ENCODE data around the gene GRWD1. TPM values are rescaled to one million over a fixed set of nuclear protein-coding genes. Genes with fewer than 3 reads are reported as not detected.

GRWD1 gene
- total RNA-seq, 2 experiments from 2014 or later, result 21.4 to 21.7 TPM

GRCh38 chr19:48465215-48465614 is 19.4 kb downstream of the GRWD1 start:
- no peaks in the 10 kb centered on the region for H3K36me3 ChIP-seq (ENCODE audit: insufficient read depth, low read length)
- no peak overlapping the region for H3K27ac ChIP-seq (ENCODE audit: low read depth in 1 of 2, low read length in 2 of 2)
- peaks cover 13% of the 10 kb centered on the region for H3K4me1 ChIP-seq (ENCODE audit: insufficient read depth, low read length)
- H3K27me3 Mint-ChIP-seq, result no peaks in the 10 kb centered on the region
- H3K4me3 ChIP-seq (ENCODE audit: low read length), result no peak overlapping the region
- peaks cover 13% of the 10 kb centered on the region for H3K4me1 Mint-ChIP-seq (ENCODE audit: low read depth)
- H3K27me3 ChIP-seq (ENCODE audit: control insufficient read depth in 1 of 2, insufficient read depth in 2 of 2, low read length in 2 of 2), result no peaks in the 10 kb centered on the region
- ATAC-seq (ENCODE audit: poor library complexity) (no peak), DNase-seq (no peak)
- POLR2A ChIA-PET, result no interaction called here
- no peaks in the 10 kb centered on the region for H3K9me3 ChIP-seq (ENCODE audit: control insufficient read depth in 1 of 2, insufficient read depth in 1 of 2, low read length in 2 of 2)
- H3K36me3 Mint-ChIP-seq (ENCODE audit: low read depth), result peaks cover 12% of the 10 kb centered on the region
- no peaks in the 10 kb centered on the region for H3K9me3 Mint-ChIP-seq
- H3K27ac Mint-ChIP-seq, result no peak overlapping the region
- TF ChIP-seq, protein P1, sequence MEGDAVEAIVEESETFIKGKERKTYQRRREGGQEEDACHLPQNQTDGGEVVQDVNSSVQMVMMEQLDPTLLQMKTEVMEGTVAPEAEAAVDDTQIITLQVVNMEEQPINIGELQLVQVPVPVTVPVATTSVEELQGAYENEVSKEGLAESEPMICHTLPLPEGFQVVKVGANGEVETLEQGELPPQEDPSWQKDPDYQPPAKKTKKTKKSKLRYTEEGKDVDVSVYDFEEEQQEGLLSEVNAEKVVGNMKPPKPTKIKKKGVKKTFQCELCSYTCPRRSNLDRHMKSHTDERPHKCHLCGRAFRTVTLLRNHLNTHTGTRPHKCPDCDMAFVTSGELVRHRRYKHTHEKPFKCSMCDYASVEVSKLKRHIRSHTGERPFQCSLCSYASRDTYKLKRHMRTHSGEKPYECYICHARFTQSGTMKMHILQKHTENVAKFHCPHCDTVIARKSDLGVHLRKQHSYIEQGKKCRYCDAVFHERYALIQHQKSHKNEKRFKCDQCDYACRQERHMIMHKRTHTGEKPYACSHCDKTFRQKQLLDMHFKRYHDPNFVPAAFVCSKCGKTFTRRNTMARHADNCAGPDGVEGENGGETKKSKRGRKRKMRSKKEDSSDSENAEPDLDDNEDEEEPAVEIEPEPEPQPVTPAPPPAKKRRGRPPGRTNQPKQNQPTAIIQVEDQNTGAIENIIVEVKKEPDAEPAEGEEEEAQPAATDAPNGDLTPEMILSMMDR (IDR thresholded peaks at IDR 0.05), result no peak
- no peak overlapping the region for H3K4me3 Mint-ChIP-seq
- intact Hi-C loops (cut with DNase I, micrococcal nuclease), result loop anchor here in 1 of 2 experiments (5.0 kb wide), 1 partner anchor 133 kb away; no protein-coding TSS in a partner anchor
- CTCF ChIA-PET, result no interaction called here

GRCh38 chr19:48466561-48467325 is 21.0 kb downstream of the GRWD1 start:
- TF ChIP-seq, protein P1 (IDR thresholded peaks at IDR 0.05), result no peak
- peaks cover 14% of the 10 kb centered on the region for H3K36me3 ChIP-seq (ENCODE audit: insufficient read depth, low read length)
- H3K4me1 Mint-ChIP-seq (ENCODE audit: low read depth), result peaks cover 21% of the 10 kb centered on the region
- H3K9me3 Mint-ChIP-seq, result no peaks in the 10 kb centered on the region
- DNase-seq (no peak), ATAC-seq (ENCODE audit: poor library complexity) (no peak)
- H3K36me3 Mint-ChIP-seq (ENCODE audit: low read depth), result peaks cover 21% of the 10 kb centered on the region
- no peaks in the 10 kb centered on the region for H3K27me3 ChIP-seq (ENCODE audit: control insufficient read depth in 1 of 2, insufficient read depth in 2 of 2, low read length in 2 of 2)
- no peak overlapping the region for H3K27ac Mint-ChIP-seq
- ChIA-PET CTCF (no interaction called here), POLR2A (interaction anchor here (0.5 kb wide), 1 partner anchor 21 kb away, joined by 3 read pairs; no protein-coding TSS in a partner anchor)
- intact Hi-C loops (cut with DNase I, micrococcal nuclease), result loop anchor here in 1 of 2 experiments (5.0 kb wide), 1 partner anchor 134 kb away; no protein-coding TSS in a partner anchor
- H3K4me1 ChIP-seq (ENCODE audit: insufficient read depth, low read length), result peaks cover 20% of the 10 kb centered on the region
- H3K27ac ChIP-seq (ENCODE audit: low read depth in 1 of 2, low read length in 2 of 2), result no peak overlapping the region
- no peaks in the 10 kb centered on the region for H3K27me3 Mint-ChIP-seq
- no peaks in the 10 kb centered on the region for H3K9me3 ChIP-seq (ENCODE audit: control insufficient read depth in 1 of 2, insufficient read depth in 1 of 2, low read length in 2 of 2)
- H3K4me3 ChIP-seq (ENCODE audit: low read length), result no peak overlapping the region
- H3K4me3 Mint-ChIP-seq, result no peak overlapping the region

- H3K4me1 ChIP-seq (ENCODE audit: insufficient read depth, low read length), result peaks cover 22% of the 10 kb centered on the region
- CTCF ChIA-PET, result no interaction called here
- Mint-ChIP-seq H3K9me3 (no peaks in the 10 kb centered on the region), H3K27me3 (no peaks in the 10 kb centered on the region), H3K36me3 (ENCODE audit: low read depth) (peaks cover 40% of the 10 kb centered on the region), H3K4me3 (peak overlapping the region; percentile 90), H3K27ac (peak overlapping the region; percentile 82), H3K4me1 (ENCODE audit: low read depth) (peaks cover 21% of the 10 kb centered on the region)
- no peaks in the 10 kb centered on the region for H3K27me3 ChIP-seq (ENCODE audit: control insufficient read depth in 1 of 2, insufficient read depth in 2 of 2, low read length in 2 of 2)
- peak; percentile 89 for ATAC-seq (ENCODE audit: poor library complexity)
- POLR2A ChIA-PET, result no interaction called here
- H3K9me3 ChIP-seq (ENCODE audit: control insufficient read depth in 1 of 2, insufficient read depth in 1 of 2, low read length in 2 of 2), result no peaks in the 10 kb centered on the region
- H3K27ac ChIP-seq (ENCODE audit: low read depth in 1 of 2, low read length in 2 of 2), result peak overlapping the region; percentile 25 to 79
- intact Hi-C loops (cut with DNase I, micrococcal nuclease), result loop anchor here (1.0 to 5.0 kb wide), 5 partner anchors 23 to 524 kb away; partner anchors contain the start of genes GRWD1 (in 1 of the 2), GYS1 (in 1 of the 2), RUVBL2 (in 1 of the 2) and TMEM143 (in 1 of the 2)
- H3K4me3 ChIP-seq (ENCODE audit: low read length), result peak overlapping the region; percentile 96
- peaks cover 34% of the 10 kb centered on the region for H3K36me3 ChIP-seq (ENCODE audit: insufficient read depth, low read length)
- TF ChIP-seq, protein P1 (IDR thresholded peaks at IDR 0.05), result no peak
- DNase-seq, result peak; percentile 98 to 100 (median 99)
These were observed 23.0 kb downstream of the GRWD1 start for GRCh38 chr19:48468772-48469288.

Measured in CD4-positive, alpha-beta T cell (primary cell).